T-helper 2 cell treated with Interferon-gamma antibody and Interleukin-4, amounts not matched to agents 5 μg/mL and 100 μg/mL, for 36 hours (primary cell): ENCODE data around the gene USP5.

ENCODE experiments used
- DNase-seq: peaks from one replicate; pipeline ENCODE4 v3.0.0; 2021; ENCODE audit warnings: low spot score
- H3K27ac Mint-ChIP-seq: one replicate; pipeline ENCODE4 v1.8.0; 2021; ENCODE audit warnings: mild to moderate bottlenecking, mixed read lengths
- H3K27me3 Mint-ChIP-seq: one replicate; pipeline ENCODE4 v1.8.0; 2021; ENCODE audit warnings: low read depth, mixed read lengths
- H3K36me3 Mint-ChIP-seq: one replicate; pipeline ENCODE4 v1.8.0; 2021; ENCODE audit warnings: low read depth, mixed read lengths
- H3K4me1 Mint-ChIP-seq: one replicate; pipeline ENCODE4 v1.8.0; 2021; ENCODE audit warnings: low read depth, mixed read lengths
- H3K4me3 Mint-ChIP-seq: one replicate; pipeline ENCODE4 v1.8.0; 2022; ENCODE audit warnings: mild to moderate bottlenecking, moderate library complexity, mixed read lengths
- H3K9me3 Mint-ChIP-seq: one replicate; pipeline ENCODE4 v1.8.0; 2021; ENCODE audit warnings: mixed read lengths

USP5 gene

DNA sequence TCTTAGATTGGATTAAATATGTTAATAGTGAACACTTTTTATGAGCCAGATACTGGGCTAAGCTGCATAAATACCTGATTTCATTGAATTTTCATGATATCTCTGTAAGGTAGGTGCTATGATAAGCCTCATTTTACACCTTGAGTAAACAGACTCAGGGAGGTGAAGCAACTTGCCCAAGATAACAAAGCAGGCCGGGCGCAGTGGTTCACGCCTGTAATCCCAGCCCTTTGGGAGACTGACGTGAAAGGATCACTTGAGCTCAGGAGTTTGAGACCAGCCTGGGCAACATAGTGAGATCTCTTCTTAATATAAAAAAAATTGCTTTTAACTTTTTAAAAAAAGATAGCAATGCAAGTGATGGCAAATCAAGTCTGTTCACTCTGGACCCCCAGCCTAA, 9.9 kb upstream of the USP5 start:
- H3K9me3 Mint-ChIP-seq = no peaks in the 10 kb centered on the region
- H3K27ac Mint-ChIP-seq = no peak overlapping the region
- H3K27me3 Mint-ChIP-seq = no peaks in the 10 kb centered on the region
- DNase-seq = no peak
- H3K36me3 Mint-ChIP-seq = peaks cover 9% of the 10 kb centered on the region
- no peak overlapping the region for H3K4me3 Mint-ChIP-seq
- H3K4me1 Mint-ChIP-seq = peaks cover 2% of the 10 kb centered on the region

DNA sequence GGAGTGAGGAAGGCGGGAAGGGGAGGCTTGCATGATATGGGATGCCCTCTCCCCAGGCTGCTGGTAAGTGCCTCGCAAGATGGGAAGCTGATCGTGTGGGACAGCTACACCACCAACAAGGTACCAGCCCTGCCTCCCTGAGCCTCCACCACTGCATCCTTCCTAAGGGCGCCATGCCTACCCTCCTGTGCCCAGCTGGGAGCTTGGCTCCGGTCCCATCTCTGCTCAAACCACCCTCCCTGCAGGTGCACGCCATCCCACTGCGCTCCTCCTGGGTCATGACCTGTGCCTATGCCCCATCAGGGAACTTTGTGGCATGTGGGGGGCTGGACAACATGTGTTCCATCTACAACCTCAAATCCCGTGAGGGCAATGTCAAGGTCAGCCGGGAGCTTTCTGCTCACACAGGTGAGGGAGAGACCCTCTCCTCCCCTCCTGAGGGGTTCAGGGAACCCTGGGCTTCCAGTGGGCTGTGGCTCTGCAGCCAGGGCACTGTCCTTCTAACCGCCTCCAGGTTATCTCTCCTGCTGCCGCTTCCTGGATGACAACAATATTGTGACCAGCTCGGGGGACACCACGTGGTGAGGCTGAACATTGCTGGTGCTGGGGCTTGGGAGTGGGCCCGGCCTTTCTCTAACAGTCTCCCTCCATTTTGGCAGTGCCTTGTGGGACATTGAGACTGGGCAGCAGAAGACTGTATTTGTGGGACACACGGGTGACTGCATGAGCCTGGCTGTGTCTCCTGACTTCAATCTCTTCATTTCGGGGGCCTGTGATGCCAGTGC, 8.6 kb upstream of the USP5 start:
- no peak overlapping the region for H3K27ac Mint-ChIP-seq
- no peaks in the 10 kb centered on the region for H3K27me3 Mint-ChIP-seq
- H3K4me3 Mint-ChIP-seq = no peak overlapping the region
- H3K9me3 Mint-ChIP-seq = no peaks in the 10 kb centered on the region
- DNase-seq = no peak
- peaks cover 5% of the 10 kb centered on the region for H3K4me1 Mint-ChIP-seq
- H3K36me3 Mint-ChIP-seq = peaks cover 19% of the 10 kb centered on the region

DNA sequence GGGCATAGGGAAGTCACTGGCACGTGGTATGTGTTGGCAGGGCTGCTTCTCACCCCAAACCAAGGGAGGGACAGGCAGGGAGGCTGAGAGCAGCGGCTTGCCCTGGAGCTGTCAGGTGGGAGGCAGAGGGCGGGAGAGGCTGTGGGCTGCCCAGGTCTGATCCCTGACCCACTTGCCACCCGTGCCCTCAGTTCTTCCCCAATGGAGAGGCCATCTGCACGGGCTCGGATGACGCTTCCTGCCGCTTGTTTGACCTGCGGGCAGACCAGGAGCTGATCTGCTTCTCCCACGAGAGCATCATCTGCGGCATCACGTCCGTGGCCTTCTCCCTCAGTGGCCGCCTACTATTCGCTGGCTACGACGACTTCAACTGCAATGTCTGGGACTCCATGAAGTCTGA, 6.6 kb upstream of the USP5 start:
- Mint-ChIP-seq H3K4me1 (peaks cover 20% of the 10 kb centered on the region), H3K27ac (no peak overlapping the region), H3K4me3 (no peak overlapping the region), H3K36me3 (peaks cover 30% of the 10 kb centered on the region), H3K9me3 (no peaks in the 10 kb centered on the region), H3K27me3 (no peaks in the 10 kb centered on the region)
- DNase-seq = no peak

DNA sequence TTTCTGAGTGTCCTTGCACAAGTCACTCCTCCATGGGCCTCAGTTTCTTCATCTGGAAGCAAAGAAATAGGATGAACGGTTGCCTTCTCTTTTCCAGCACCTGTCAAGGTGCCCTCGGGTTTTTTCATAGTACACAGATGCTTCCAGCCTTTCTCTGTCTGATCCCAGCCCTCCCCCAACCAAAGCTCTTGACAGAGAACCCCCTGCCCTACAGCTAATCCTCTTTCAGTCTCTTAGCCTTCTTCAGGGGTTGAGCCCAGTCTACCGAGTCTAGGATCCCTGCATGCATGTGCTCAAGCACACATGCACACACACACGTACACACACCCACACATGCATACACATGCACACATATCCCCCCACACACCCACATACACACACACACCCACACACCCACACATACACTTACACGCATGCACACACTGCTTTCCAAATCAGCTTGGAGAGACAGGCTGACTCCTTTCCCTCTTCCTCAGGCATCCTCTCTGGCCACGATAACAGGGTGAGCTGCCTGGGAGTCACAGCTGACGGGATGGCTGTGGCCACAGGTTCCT, 5.6 kb upstream of the USP5 start:
- Mint-ChIP-seq H3K36me3 (peaks cover 33% of the 10 kb centered on the region), H3K27ac (no peak overlapping the region), H3K4me1 (peaks cover 23% of the 10 kb centered on the region), H3K4me3 (no peak overlapping the region), H3K9me3 (no peaks in the 10 kb centered on the region), H3K27me3 (no peaks in the 10 kb centered on the region)
- DNase-seq = no peak

DNA sequence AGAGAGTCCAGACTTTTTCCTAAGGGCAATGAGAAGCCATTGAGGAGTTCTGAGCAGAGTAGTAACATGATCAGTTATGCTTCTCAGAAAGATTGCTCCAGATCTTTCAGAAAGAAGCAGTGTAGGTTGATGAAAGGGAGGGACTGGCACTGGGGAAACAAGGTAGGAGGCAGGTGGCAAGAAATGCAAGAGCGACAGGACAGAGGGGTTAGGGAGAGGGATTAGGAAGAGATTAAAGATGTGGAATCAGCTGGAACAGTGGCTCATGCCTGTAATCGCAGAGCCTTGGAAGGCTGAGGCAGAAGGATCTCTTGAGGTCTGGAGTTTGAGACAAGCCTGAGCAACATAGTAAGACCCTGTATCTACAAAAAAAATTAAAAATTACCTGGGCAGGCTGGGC, 4.3 kb upstream of the USP5 start:
- Mint-ChIP-seq H3K9me3 (no peaks in the 10 kb centered on the region), H3K4me1 (peaks cover 23% of the 10 kb centered on the region), H3K4me3 (no peak overlapping the region), H3K27ac (peak overlapping the region; percentile 46), H3K27me3 (no peaks in the 10 kb centered on the region), H3K36me3 (peaks cover 33% of the 10 kb centered on the region)
- DNase-seq = no peak

DNA sequence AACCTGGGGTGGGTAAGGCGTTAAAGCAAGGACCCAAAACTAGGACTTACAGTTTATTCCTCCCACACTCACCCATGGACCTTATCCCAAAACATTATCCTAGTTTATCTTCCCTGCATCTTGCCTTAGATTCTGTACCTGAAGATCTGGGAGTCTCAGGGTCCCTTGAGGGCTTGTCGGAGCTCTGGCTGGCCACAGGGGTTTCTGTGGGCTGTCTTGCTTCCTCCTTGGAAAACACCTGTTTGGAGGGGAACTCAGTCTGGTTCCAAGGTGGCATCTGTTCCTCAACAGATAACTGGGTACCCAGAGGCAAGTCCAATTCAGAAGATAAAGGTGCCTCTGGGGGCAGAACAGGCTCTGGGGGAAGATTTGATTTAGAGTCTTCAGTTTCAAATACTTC, 2.5 kb upstream of the USP5 start:
- Mint-ChIP-seq H3K36me3 (peaks cover 38% of the 10 kb centered on the region), H3K9me3 (no peaks in the 10 kb centered on the region), H3K4me3 (peak overlapping the region; percentile 87), H3K27ac (peak overlapping the region; percentile 75), H3K27me3 (no peaks in the 10 kb centered on the region), H3K4me1 (peaks cover 35% of the 10 kb centered on the region)
- DNase-seq = no peak

DNA sequence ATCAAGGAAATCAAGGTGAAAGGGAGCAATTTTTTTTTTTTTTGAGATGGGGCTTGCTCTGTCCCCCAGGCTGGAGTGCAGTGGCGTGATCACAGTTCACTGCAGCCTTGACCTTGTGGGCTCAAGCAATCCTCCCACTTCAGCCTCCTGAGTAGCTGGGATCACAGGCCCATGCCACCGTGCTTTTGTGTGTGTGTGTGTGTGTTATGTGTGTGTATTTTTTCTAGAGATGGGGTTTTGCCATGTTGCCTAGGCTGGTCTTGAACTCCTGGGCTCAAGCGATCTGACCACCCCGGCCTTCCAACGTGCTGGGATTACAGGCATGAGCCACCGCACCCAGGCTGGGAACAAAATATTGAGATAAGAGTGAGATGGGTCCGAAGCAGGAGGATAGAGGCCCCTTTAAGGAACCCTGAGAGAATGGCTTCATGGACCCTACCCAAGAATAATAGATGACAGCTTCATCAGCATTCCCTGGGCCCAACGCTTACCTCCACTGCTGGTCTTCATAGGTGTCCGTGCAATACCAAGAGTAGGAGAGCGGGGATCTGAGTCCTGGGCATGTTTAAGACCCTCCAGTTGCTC, 1.9 kb upstream of the USP5 start:
- no peak for DNase-seq
- H3K4me1 Mint-ChIP-seq = peaks cover 35% of the 10 kb centered on the region
- peak overlapping the region; percentile 87 for H3K4me3 Mint-ChIP-seq
- peaks cover 38% of the 10 kb centered on the region for H3K36me3 Mint-ChIP-seq
- no peaks in the 10 kb centered on the region for H3K9me3 Mint-ChIP-seq
- peak overlapping the region; percentile 78 for H3K27ac Mint-ChIP-seq
- H3K27me3 Mint-ChIP-seq = no peaks in the 10 kb centered on the region

DNA sequence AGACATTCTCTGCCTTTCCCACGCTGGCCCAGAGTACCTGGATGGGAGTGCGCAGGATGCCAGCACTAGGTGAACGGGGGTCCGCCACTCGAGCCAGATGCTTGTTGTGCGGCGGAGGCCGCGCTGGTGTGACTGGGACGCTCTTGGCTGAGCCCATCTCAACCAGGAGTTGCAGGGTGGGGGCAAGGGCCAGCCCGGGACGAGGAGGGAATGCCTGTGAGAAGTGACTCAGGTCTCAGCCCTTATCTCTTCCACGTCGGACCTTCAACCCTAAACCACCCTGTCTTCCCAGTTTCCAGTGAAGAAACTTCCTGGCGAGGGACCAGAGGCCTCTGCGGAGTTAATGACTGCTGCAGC, 1.2 kb upstream of the USP5 start:
- H3K27ac Mint-ChIP-seq = peak overlapping the region; percentile 93
- H3K4me3 Mint-ChIP-seq = peak overlapping the region; percentile 87
- peaks cover 39% of the 10 kb centered on the region for H3K36me3 Mint-ChIP-seq
- no peaks in the 10 kb centered on the region for H3K27me3 Mint-ChIP-seq
- no peak for DNase-seq
- H3K4me1 Mint-ChIP-seq = peaks cover 35% of the 10 kb centered on the region
- H3K9me3 Mint-ChIP-seq = no peaks in the 10 kb centered on the region

DNA sequence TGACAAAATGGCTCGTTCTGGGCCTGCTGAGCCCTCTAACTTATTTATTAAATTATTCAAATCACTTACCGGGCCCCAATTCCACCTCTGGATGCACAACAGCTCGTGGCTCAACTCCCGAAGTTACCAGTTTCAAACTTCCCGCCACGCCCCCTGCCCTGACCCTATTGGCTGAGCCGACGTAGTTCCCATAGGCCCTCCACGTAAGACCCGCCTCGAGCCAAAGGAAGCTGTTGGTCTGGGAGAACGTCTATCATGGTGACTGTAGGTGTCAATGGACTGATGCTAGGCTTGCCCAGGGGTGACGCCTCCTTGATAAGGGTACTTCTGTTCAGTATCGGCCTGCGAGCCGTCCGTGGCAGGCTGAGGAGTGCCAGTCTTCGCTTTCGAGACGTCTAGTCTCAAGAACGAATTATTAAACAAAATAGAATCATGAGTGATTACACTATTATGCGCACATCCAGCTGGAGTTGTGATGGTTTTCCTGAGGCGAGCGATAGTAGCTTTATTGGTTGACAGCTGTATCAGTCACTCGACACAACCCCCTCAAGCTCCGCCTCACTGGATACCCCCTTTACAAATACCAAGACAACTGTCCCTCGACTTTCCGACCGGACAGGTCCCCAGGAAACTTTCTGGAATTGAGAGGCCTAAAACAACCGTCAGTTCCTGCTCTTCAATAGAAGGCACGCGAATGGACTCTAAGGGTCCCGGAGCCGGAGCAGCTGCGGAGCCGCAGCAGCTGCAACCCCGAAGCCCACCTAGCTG, 613 bp upstream of the USP5 start, which contains the start of gene CDCA3:
TSS of gene CDCA3 (minus strand) at position 134 of the 768 bp plus-strand sequence. CDS start 334 bp downstream, outside the sequence.
- Mint-ChIP-seq H3K9me3 (no peaks in the 10 kb centered on the region), H3K27me3 (no peaks in the 10 kb centered on the region), H3K27ac (peak within 1 kb of the TSS; percentile 93), H3K4me3 (peak within 1 kb of the TSS; percentile 87), H3K36me3 (peaks cover 38% of the 10 kb centered on the region), H3K4me1 (peaks cover 35% of the 10 kb centered on the region)
- peak; percentile 93 for DNase-seq

DNA sequence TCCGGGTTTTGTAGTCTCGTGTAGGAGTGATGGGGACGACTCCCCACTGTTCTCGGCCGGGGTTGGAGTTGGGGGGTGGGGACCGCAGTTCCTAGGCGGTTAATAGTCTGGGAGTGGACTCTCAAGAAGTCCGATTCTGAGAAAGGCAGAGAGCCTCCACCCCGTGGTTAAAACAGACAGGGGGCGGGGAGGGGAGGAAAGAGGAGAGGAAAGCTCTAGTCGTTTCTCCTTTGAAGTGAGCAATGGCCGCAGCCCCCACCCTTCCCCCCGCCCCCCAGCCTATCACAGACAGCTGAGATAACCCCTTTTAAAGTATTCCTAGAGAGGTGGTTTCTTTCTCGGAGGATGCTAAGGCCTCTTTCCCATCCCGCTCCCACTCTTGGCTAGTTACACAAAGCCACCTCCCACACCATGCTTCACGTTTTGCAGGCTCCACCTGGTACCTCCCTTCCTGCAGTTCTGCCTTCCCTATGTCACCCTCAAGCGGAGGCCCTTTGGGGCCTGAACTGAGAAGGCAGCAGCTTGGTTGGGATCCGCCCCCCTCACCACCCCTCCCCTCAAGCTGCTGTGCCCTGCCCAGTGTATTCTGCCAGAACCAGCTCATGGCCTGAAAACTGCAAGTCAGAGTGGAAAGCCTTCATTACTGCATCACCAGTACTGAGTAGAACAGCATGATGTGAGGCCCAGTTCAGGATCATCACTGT, 853 bp downstream of the USP5 start:
- Mint-ChIP-seq H3K4me3 (peak overlapping the region; percentile 87), H3K36me3 (peaks cover 41% of the 10 kb centered on the region), H3K27ac (peak overlapping the region; percentile 93), H3K4me1 (peaks cover 32% of the 10 kb centered on the region), H3K27me3 (no peaks in the 10 kb centered on the region), H3K9me3 (no peaks in the 10 kb centered on the region)
- peak; percentile 70 for DNase-seq

DNA sequence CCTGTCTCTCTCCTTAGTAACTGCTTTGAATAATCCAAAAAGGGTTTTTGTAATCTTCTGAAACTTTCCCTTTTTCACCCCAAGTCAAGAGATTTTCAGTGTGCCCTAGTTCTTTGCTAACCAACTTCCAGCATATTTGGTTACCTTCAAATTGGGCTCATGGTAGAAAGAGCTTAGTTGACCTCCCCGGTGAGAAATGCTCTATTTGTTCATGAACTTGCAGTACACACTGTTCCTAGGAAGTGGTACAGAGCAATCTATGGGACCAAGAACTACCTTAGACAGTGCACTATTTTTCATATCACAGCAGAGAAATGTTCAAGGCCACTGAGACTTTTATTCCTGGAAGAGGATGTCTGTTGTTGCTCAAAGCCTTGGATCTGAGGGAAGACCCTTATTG, 1.7 kb downstream of the USP5 start:
- Mint-ChIP-seq H3K36me3 (peaks cover 41% of the 10 kb centered on the region), H3K27ac (peak overlapping the region; percentile 93), H3K9me3 (no peaks in the 10 kb centered on the region), H3K4me3 (peak overlapping the region; percentile 87), H3K27me3 (no peaks in the 10 kb centered on the region), H3K4me1 (peaks cover 32% of the 10 kb centered on the region)
- no peak for DNase-seq

DNA sequence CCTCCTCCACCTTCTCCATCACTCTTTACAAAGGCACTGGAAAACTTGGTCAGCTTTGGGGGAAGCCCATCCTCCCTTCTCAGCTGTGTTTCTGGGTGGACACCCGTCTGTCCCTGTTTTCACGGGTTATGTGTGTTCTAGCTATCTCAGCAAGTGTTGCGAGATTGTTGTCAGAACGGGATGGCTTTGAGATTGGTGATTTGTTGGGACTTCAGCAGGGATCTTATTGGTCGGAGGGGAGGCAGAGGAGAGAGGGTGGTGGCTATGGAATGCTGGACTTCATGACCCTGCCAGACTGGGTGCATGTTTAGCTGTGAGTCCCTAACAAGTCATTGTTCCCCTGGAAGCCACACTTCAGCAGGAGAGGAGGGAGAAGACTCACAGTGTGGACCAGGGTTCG, 2.1 kb downstream of the USP5 start:
- Mint-ChIP-seq H3K27ac (no peak overlapping the region), H3K4me3 (peak overlapping the region; percentile 87), H3K27me3 (no peaks in the 10 kb centered on the region), H3K36me3 (peaks cover 39% of the 10 kb centered on the region), H3K4me1 (peaks cover 29% of the 10 kb centered on the region), H3K9me3 (no peaks in the 10 kb centered on the region)
- DNase-seq = no peak

DNA sequence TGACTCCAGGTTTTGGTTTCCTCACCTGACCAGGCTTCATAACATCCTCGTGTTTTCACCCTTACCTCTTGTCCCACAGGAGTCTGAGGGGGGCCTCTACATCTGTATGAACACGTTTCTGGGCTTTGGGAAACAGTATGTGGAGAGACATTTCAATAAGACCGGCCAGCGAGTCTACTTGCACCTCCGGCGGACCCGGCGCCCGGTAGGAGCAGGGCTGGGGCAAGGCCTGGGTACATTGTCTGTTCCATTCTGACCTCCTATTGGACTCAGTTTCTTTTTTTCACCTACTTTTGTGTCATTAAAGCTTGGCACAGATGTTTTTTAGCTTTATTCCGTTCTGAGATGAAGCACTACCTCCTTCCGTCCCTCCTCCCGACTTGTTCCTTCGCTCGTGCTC, 3.4 kb downstream of the USP5 start:
- no peaks in the 10 kb centered on the region for H3K9me3 Mint-ChIP-seq
- peaks cover 18% of the 10 kb centered on the region for H3K4me1 Mint-ChIP-seq
- H3K36me3 Mint-ChIP-seq = peaks cover 35% of the 10 kb centered on the region
- H3K27me3 Mint-ChIP-seq = no peaks in the 10 kb centered on the region
- DNase-seq = no peak
- no peak overlapping the region for H3K4me3 Mint-ChIP-seq
- H3K27ac Mint-ChIP-seq = no peak overlapping the region
